Measurements from ENCODE around the gene UBE2G2. TPM values are rescaled to one million over a fixed set of nuclear protein-coding genes. Genes with fewer than 3 reads are reported as not detected.
A peak's percentile ranks its signal among the peaks of the same experiment; 100 is the strongest.

The UBE2G2 gene
- total and polyA plus RNA-seq, 9 donors: 45.9 to 106 (median 70.3) TPM

DNA sequence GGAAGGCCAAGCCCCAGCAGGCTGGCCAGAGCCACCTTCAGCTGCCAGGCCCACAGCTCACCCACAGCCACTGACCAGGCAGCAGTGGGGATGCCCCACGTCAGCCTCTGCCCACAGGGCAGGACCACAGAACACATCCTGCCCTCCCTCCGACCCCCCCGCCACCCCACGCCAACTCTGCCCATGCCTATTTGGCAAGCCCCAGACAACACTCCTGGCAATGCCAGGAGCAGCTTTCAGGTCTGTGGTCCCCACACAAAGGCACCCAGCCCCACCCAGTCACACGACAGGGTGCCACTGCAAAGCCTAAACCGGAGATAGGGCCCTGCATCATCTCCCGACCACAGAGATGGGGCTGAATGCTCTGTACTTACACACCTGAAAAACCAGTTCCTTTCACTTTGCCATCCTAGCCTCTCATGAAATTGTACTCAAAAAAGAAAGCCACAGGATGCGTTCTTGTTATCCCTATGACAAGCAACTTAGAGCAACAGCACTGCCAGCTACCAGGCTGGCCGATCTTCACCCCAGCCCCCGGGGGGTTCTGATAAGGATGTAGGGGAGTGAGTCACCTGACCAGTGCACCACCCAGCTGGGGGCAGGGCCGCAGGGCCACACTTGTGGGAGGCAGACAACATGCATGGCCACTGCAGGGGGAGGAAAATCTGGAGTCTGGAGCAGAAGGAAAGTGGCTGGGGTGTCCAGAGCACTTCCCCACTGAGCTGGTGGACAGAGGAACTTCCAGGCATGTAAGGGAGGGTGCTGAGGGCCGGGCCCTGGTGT lies 36.2 kb downstream of the UBE2G2 start:
- Histone ChIP-seq H3K9me3 (replicated peaks; ENCODE audit: control insufficient read depth, low read depth, low read length) (no peaks in the 10 kb centered on the region), H3K27me3 (ENCODE audit: control insufficient read depth, insufficient read depth, low read length) (no peaks in the 10 kb centered on the region), H3K4me3 (ENCODE audit: low read length) (no peak overlapping the region), H3K27ac (ENCODE audit: low read length) (no peak overlapping the region), H3K4me1 (ENCODE audit: control insufficient read depth, insufficient read depth, low read length) (peaks cover 8% of the 10 kb centered on the region), H3K36me3 (ENCODE audit: control insufficient read depth, insufficient read depth, low read length) (peaks cover 16% of the 10 kb centered on the region)
- 55% methylated on average over 11 of the region's 12 CpGs for WGBS (ENCODE audit: insufficient coverage)
- DNase-seq: no peak

DNA sequence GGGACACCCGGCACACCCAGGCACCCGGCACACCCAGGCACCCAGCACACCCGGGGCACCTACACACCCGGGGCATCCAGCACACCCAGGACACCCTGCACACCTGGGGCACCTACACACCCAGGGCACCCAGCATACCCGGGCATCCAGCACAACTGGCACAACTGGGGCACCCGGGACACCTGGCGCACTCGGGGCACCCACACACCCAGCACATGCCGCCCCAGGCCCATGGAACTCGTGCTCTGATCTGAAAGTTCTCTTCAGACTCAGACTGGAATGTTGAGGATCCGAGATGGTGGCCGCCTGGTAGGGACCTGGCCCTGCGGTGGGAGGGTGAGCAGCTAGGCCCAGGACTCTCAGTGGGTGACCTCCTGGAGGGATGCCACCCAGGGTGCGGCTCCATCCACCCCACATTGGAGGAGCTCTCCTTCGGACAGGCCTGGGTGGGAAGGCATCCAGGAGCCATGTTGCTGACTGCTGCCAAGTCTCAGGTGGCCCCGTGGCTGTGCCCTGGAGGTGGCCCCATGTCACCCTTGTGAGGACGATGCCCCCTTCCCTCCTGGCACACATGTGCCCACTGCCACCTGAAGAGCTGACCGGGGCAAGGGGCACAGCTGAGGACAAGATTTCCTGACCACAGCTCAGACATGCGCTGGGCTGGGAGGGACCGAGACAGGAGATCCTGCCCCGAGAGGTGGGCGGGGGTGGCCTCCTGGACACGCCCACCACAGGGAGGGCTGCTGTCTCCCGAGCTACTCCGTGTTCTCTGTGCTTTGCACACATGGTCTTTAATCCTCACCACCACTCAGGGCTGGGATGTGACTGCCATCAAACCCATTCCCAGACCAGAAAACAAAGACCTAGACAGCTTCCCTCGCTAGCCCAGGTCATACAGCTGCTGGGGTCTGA lies 37.0 kb downstream of the UBE2G2 start:
- no peaks in the 10 kb centered on the region for H3K27me3 ChIP-seq (ENCODE audit: control insufficient read depth, insufficient read depth, low read length)
- H3K4me3 ChIP-seq (ENCODE audit: low read length): no peak overlapping the region
- H3K4me1 ChIP-seq (ENCODE audit: control insufficient read depth, insufficient read depth, low read length): peaks cover 10% of the 10 kb centered on the region
- WGBS (ENCODE audit: insufficient coverage): 67% methylated on average over 20 of the region's 26 CpGs
- H3K36me3 ChIP-seq (ENCODE audit: control insufficient read depth, insufficient read depth, low read length): peaks cover 12% of the 10 kb centered on the region
- H3K9me3 ChIP-seq (replicated peaks; ENCODE audit: control insufficient read depth, low read depth, low read length): no peaks in the 10 kb centered on the region
- no peak for DNase-seq
- no peak overlapping the region for H3K27ac ChIP-seq (ENCODE audit: low read length)

DNA sequence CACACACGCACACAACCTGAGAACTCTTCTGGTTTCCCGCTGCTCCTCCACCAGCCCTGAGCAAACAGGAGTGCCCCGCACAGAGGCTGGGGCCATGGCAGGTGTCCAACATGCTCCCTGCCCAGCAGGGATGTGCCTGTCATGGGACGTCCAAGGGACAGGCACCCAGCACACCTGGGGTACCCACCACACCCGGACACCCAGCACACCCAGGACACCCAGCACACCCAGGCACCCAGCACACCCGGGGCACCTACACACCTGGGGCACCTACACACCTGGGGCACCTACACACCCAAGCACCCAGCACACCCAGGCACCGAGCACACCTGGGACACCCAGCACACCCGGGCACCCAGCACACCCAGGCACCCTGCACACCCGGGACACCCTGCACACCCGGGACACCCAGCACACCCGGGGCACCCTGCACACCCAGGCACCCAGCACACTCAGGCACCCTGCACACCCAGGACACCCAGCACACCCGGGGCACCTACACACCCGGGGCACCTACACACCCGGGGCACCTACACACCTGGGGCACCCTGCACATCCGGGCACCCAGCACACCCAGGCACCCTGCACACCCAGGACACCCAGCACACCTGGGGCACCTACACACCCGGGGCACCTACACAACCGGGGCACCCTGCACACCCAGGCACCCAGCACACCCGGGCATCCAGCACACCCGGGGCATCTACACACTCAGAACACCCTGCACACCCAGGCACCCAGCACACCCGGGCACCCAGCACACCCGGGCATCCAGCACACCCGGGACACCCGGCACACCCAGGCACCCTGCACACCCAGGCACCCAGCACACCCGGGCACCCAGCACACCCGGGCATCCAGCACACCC lies 37.9 kb downstream of the UBE2G2 start:
- 76% methylated on average over 13 of the region's 25 CpGs for WGBS (ENCODE audit: insufficient coverage)
- Histone ChIP-seq H3K4me3 (ENCODE audit: low read length) (no peak overlapping the region), H3K27me3 (ENCODE audit: control insufficient read depth, insufficient read depth, low read length) (no peaks in the 10 kb centered on the region), H3K4me1 (ENCODE audit: control insufficient read depth, insufficient read depth, low read length) (peaks cover 10% of the 10 kb centered on the region), H3K9me3 (replicated peaks; ENCODE audit: control insufficient read depth, low read depth, low read length) (no peaks in the 10 kb centered on the region), H3K27ac (ENCODE audit: low read length) (no peak overlapping the region), H3K36me3 (ENCODE audit: control insufficient read depth, insufficient read depth, low read length) (peaks cover 8% of the 10 kb centered on the region)
- DNase-seq: no peak

DNA sequence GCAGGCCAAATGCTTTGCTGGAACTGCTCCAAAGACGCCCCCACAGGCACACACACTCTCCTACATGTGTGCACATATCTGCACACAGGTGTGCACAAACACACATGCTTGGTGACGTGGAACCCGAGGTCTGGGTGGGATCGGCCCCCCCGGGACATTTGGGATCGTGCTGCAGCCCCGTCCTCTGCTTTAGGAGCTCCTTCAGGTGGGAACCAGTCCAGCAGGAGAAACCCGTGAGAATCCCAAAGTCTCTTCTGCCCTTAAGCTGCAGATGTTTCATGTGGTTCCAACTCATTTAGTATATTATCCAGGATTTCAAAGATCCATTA lies 38.6 kb downstream of the UBE2G2 start:
- H3K36me3 ChIP-seq (ENCODE audit: control insufficient read depth, insufficient read depth, low read length): peaks cover under 1% of the 10 kb centered on the region
- WGBS (ENCODE audit: insufficient coverage): 54% methylated on average over 8 of the region's 8 CpGs

DNA sequence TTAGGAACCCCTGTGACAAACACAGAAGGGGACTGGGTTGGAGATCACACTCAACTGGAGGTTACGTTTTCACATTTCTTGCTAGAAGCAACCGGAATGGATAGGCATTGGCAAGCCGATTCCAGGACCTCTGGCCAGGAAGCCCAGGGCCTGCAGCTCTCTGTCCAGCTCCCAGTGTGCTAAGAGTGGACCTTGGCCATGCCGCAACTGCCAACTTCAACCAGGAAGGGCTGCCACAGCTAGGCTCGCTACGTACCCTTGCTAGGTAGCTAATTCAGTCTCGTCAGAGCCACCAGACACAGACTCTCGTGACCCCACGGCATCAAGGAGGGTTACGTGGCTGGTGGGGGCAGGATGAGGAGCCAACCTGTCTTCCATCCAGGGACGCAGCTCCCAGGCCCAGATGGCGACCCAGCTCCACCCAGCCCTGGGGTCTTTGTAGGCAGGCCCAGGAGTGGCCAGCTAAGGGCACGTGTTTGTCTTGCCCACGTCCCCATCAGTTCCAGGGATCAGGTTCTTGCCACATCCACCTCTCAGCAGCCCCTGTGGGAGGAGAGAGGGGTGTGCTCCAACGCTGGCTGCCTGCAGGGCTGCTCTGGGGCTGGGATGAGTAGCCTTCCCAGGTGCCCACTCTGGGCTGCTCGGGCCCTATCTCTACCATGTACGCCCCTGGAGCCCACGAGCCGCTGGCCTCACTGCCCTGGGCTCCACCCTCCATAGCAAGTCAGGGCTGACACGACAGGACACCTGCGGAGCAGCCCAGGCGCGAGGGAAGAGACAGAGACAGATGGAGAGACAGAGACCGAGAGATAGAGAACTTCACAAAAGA lies 39.2 kb downstream of the UBE2G2 start:
- Histone ChIP-seq H3K4me1 (ENCODE audit: control insufficient read depth, insufficient read depth, low read length) (peaks cover 6% of the 10 kb centered on the region), H3K27ac (ENCODE audit: low read length) (no peak overlapping the region), H3K4me3 (ENCODE audit: low read length) (no peak overlapping the region), H3K9me3 (replicated peaks; ENCODE audit: control insufficient read depth, low read depth, low read length) (no peaks in the 10 kb centered on the region), H3K36me3 (ENCODE audit: control insufficient read depth, insufficient read depth, low read length) (no peaks in the 10 kb centered on the region), H3K27me3 (ENCODE audit: control insufficient read depth, insufficient read depth, low read length) (no peaks in the 10 kb centered on the region)
- 83% methylated on average over 19 of the region's 24 CpGs for WGBS (ENCODE audit: insufficient coverage)
- DNase-seq: no peak

More for the DNA sequence above, 38.6 kb downstream of the UBE2G2 start:
- no peak overlapping the region for H3K27ac ChIP-seq (ENCODE audit: low read length)
- no peak for DNase-seq
- H3K27me3 ChIP-seq (ENCODE audit: control insufficient read depth, insufficient read depth, low read length): no peaks in the 10 kb centered on the region
- H3K4me3 ChIP-seq (ENCODE audit: low read length): no peak overlapping the region
- no peaks in the 10 kb centered on the region for H3K9me3 ChIP-seq (replicated peaks; ENCODE audit: control insufficient read depth, low read depth, low read length)
- peaks cover 10% of the 10 kb centered on the region for H3K4me1 ChIP-seq (ENCODE audit: control insufficient read depth, insufficient read depth, low read length)

DNA sequence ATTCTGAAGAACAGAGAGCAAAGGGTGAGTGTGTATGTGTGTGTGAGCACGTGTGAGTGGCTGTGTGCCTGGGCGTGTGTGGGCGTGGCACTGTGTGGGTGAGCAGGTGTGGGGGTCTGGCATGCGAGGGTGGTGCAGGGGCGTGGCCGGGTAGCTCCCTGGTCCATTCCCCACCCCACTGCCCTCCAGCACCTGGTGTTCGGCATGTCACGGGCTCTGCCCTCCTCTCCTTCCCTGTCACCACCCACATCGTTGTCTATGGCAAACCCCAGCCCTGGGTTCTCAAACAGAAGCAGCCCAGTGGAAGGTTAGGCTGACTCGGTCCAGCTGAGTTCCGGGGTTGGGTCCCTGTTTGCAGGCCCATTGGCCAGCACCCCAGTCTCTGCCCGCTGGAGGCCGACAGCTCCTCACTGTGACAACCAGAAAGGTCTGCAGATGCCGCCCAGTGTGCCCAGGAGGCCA lies 39.8 kb downstream of the UBE2G2 start:
- no peak for DNase-seq
- Histone ChIP-seq H3K27ac (ENCODE audit: low read length) (no peak overlapping the region), H3K4me3 (ENCODE audit: low read length) (no peak overlapping the region), H3K4me1 (ENCODE audit: control insufficient read depth, insufficient read depth, low read length) (peaks cover 6% of the 10 kb centered on the region), H3K9me3 (replicated peaks; ENCODE audit: control insufficient read depth, low read depth, low read length) (no peaks in the 10 kb centered on the region), H3K36me3 (ENCODE audit: control insufficient read depth, insufficient read depth, low read length) (no peaks in the 10 kb centered on the region), H3K27me3 (ENCODE audit: control insufficient read depth, insufficient read depth, low read length) (no peaks in the 10 kb centered on the region)
- WGBS (ENCODE audit: insufficient coverage): 93% methylated on average over 10 of the region's 14 CpGs

DNA sequence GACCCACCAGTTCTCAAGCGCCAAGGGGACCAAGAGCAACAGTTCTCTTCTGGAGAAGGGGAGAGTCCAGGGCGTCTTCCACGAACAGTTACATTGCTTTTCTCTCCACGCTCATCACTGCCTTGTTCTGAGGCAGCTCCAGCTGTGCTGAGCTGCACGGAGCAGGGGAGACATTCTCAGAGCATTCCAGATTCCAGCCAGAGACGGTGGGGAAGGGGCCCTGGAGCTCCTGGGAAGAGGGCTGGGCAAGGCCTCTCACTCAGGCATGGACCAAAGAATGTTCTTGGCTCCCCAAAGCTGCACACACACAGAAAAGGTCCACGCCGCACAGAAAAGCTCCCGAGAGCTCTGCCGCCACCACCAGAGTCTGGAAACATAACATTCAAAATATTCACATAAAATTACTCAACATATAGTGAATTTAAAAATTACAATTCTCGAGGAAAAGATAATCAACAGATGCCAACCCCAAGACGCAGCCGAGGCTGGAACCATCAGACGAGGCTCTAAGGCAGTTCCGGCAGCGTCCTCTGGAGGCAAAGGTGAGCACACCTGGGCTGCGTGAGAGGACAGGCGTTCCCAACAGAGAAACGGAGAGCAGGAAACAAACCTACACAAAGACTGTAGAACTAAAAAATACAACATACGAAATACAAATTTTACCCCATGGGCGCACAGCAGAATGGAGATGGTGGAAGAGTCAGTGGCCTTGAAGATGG lies 40.5 kb downstream of the UBE2G2 start:
- no peaks in the 10 kb centered on the region for H3K36me3 ChIP-seq (ENCODE audit: control insufficient read depth, insufficient read depth, low read length)
- H3K27me3 ChIP-seq (ENCODE audit: control insufficient read depth, insufficient read depth, low read length): no peaks in the 10 kb centered on the region
- H3K27ac ChIP-seq (ENCODE audit: low read length): no peak overlapping the region
- H3K9me3 ChIP-seq (replicated peaks; ENCODE audit: control insufficient read depth, low read depth, low read length): no peaks in the 10 kb centered on the region
- peaks cover 6% of the 10 kb centered on the region for H3K4me1 ChIP-seq (ENCODE audit: control insufficient read depth, insufficient read depth, low read length)
- H3K4me3 ChIP-seq (ENCODE audit: low read length): no peak overlapping the region
- 27% methylated on average over 12 of the region's 21 CpGs for WGBS (ENCODE audit: insufficient coverage)
- peak; percentile 36 for DNase-seq

DNA sequence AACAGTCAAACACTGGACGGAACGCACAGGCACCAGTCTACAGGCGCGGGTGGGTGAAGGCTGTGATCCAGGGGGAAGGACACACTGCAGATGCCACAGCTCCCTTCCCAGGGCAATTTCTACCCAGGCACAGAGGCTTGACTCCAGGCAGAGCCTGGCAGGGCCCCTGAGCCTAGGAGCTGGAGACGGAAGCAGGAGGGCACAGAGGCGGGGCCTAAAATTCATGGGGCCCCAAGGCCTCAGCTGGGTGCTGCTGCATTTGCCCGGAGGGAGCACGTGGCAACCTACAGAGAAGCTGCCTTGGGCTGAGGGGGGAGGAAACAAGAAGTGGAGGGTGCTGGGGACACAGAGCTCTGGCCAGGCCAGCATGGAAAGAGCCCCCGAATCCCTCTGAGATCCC lies 41.2 kb downstream of the UBE2G2 start:
- Histone ChIP-seq H3K27me3 (ENCODE audit: control insufficient read depth, insufficient read depth, low read length) (no peaks in the 10 kb centered on the region), H3K4me1 (ENCODE audit: control insufficient read depth, insufficient read depth, low read length) (peaks cover 6% of the 10 kb centered on the region), H3K4me3 (ENCODE audit: low read length) (no peak overlapping the region), H3K27ac (ENCODE audit: low read length) (no peak overlapping the region), H3K36me3 (ENCODE audit: control insufficient read depth, insufficient read depth, low read length) (no peaks in the 10 kb centered on the region), H3K9me3 (replicated peaks; ENCODE audit: control insufficient read depth, low read depth, low read length) (peaks cover 3% of the 10 kb centered on the region)
- WGBS (ENCODE audit: insufficient coverage): 69% methylated on average over 9 of the region's 9 CpGs
- DNase-seq: no peak
